Karpas-422 (cell line): ENCODE measurements around the gene GATA5. TPM values are rescaled to one million over a fixed set of nuclear protein-coding genes. Genes with fewer than 3 reads are reported as not detected.
A peak's percentile ranks its signal among the peaks of the same experiment; 100 is the strongest.

Experiments
- DNase-seq: peaks from one replicate; pipeline ENCODE4 v3.0.0-alpha.2; 2015
- H2AFZ ChIP-seq: fragments of 200-600 bp; sonication (generic); 2 replicates; pipeline ENCODE4 v1.6.1; 2014; ENCODE audit warnings: antibody characterized with exemption, low read length, mixed read lengths
- H3K27ac ChIP-seq: fragments of 200-600 bp; sonication (generic); 2 replicates; pipeline ENCODE4 v1.5.1; 2014; ENCODE audit warnings: mild to moderate bottlenecking, low read length, moderate library complexity
- H3K27me3 ChIP-seq: fragments of 200-600 bp; sonication (generic); 2 replicates; pipeline ENCODE4 v1.6.1; 2014; ENCODE audit warnings: low read length, mixed read lengths
- H3K36me3 ChIP-seq: fragments of 200-600 bp; sonication (generic); 2 replicates; pipeline ENCODE4 v1.6.1; 2014; ENCODE audit warnings: low read length, mixed read lengths; ENCODE audit not compliant: insufficient read depth
- H3K4me1 ChIP-seq: fragments of 200-600 bp; sonication (generic); 2 replicates; pipeline ENCODE4 v1.6.1; 2014; ENCODE audit warnings: mild to moderate bottlenecking, low read length, mixed read lengths
- H3K4me2 ChIP-seq: fragments of 200-600 bp; sonication (generic); 2 replicates; pipeline ENCODE4 v1.6.1; 2014; ENCODE audit warnings: low read length, low read depth, mild to moderate bottlenecking; ENCODE audit not compliant: poor library complexity, severe bottlenecking
- H3K4me3 ChIP-seq: fragments of 200-600 bp; sonication (generic); 2 replicates; pipeline ENCODE4 v1.5.1; 2014; ENCODE audit warnings: mild to moderate bottlenecking, antibody characterized with exemption, low read length, mixed read lengths
- H3K79me2 ChIP-seq: fragments of 200-600 bp; sonication (generic); 2 replicates; pipeline ENCODE4 v1.6.1; 2014; ENCODE audit warnings: mild to moderate bottlenecking, low read length, mixed read lengths
- H3K9ac ChIP-seq: fragments of 200-600 bp; sonication (generic); 2 replicates; pipeline ENCODE4 v1.6.0; 2014; ENCODE audit warnings: low read length
- H3K9me2 ChIP-seq: fragments of 200-600 bp; sonication (generic), shearing (Covaris generic); replicated peaks from 2 replicates; pipeline ENCODE4 v1.6.0; 2014; ENCODE audit warnings: mild to moderate bottlenecking, low read length, moderate library complexity; ENCODE audit not compliant: insufficient read depth
- H3K9me3 ChIP-seq: fragments of 300-700, 200-600 bp; sonication (generic); 2 replicates; pipeline ENCODE4 v1.6.1; 2014; ENCODE audit warnings: low read length, mixed read lengths
- H4K20me1 ChIP-seq: fragments of 200-600 bp; sonication (generic); 2 replicates; pipeline ENCODE4 v1.6.1; 2014; ENCODE audit warnings: mild to moderate bottlenecking, antibody characterized with exemption, low read length, low read depth; ENCODE audit not compliant: insufficient read depth
- total RNA-seq: library from RNA; depleted of rRNA; stranded (reverse); fragments of >200 nt; shearing (Covaris generic); gene quantifications from 2 replicates; pipeline ENCODE4 v1.2.3, GENCODE V29; 2014; ENCODE audit warnings: low replicate concordance

GATA5 gene
- total RNA-seq, 1 experiment from 2014 or later: not detected

DNA sequence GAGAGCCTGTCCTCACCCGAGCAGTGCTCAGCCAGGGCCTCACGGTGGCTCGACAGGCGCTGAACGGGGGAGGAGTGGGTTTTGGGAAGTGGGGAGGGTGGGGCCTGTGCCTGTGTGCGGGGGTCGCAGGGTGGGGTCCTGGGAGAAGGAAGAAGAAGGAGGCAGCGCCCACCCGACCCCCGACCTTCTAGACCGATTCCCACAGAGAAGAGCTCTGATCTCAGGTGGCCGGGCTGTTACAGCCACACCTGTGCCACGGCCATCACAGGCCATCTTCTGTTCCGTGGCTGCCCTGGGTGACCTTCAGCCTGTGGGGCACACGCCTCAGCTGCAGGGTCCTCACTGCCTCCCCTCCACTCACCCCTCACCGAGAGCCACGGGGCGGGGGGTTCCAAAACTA is 41.4 kb upstream of the GATA5 start:
- H3K79me2 ChIP-seq: no peaks in the 10 kb centered on the region
- H3K9me3 ChIP-seq: no peaks in the 10 kb centered on the region
- H3K4me3 ChIP-seq: no peak overlapping the region
- H3K9ac ChIP-seq: no peak overlapping the region
- no peak overlapping the region for H2AFZ ChIP-seq
- H4K20me1 ChIP-seq: no peaks in the 10 kb centered on the region
- no peak overlapping the region for H3K27ac ChIP-seq
- H3K4me1 ChIP-seq: no peaks in the 10 kb centered on the region
- DNase-seq: no peak
- H3K36me3 ChIP-seq: no peaks in the 10 kb centered on the region
- H3K4me2 ChIP-seq: no peak overlapping the region
- no peaks in the 10 kb centered on the region for H3K9me2 ChIP-seq
- no peaks in the 10 kb centered on the region for H3K27me3 ChIP-seq

DNA sequence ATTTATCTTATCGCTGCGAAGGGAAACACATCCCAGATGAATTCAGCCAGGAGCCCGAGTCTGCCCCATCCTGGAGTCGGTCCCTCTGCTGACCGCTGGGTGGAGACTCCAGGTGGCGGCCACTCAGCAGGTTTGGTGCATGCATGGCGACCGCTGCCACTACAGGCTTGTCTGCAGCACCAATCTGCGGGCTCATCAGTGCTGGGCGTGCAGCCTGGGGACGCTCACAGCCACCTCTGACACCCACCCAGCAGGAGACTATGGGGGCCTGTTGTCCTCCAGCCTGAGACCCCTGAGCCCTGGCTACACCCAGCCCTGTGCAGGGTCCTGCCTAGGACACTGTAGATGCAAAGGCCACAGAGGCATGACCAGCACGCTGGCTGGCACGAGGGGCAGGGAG is 40.5 kb upstream of the GATA5 start:
- DNase-seq: no peak
- Histone ChIP-seq H3K27ac (no peak overlapping the region), H3K27me3 (no peaks in the 10 kb centered on the region), H4K20me1 (no peaks in the 10 kb centered on the region), H3K9me3 (no peaks in the 10 kb centered on the region), H3K9ac (no peak overlapping the region), H3K4me2 (no peak overlapping the region), H3K36me3 (no peaks in the 10 kb centered on the region), H3K9me2 (no peaks in the 10 kb centered on the region), H3K4me1 (no peaks in the 10 kb centered on the region), H3K79me2 (no peaks in the 10 kb centered on the region), H3K4me3 (no peak overlapping the region), H2AFZ (no peak overlapping the region)

DNA sequence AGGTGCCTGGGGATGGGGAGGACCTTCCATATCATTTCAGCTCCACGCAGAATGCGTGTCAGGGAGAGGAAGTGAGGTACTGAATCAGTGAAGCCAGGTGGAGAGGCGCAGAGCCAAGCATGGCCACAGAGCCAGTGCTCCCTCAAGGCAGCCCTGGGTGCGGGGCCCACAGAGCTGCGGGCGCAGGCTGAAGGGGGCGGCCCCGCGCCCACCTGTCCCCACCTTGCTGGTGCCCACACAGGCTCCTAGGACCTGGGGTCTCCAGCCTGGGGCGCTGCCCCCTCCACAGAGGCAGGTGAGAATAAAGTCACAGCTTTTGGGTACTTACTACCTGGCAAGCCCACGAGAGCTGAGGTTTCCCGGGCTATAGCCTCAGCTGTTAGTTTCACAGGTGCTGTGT is 40.0 kb upstream of the GATA5 start:
- Histone ChIP-seq H3K27me3 (no peaks in the 10 kb centered on the region), H3K9me3 (no peaks in the 10 kb centered on the region), H3K4me3 (no peak overlapping the region), H3K4me1 (no peaks in the 10 kb centered on the region), H2AFZ (no peak overlapping the region), H3K36me3 (no peaks in the 10 kb centered on the region), H4K20me1 (no peaks in the 10 kb centered on the region), H3K9me2 (no peaks in the 10 kb centered on the region), H3K79me2 (no peaks in the 10 kb centered on the region), H3K4me2 (no peak overlapping the region), H3K9ac (no peak overlapping the region), H3K27ac (no peak overlapping the region)
- no peak for DNase-seq

DNA sequence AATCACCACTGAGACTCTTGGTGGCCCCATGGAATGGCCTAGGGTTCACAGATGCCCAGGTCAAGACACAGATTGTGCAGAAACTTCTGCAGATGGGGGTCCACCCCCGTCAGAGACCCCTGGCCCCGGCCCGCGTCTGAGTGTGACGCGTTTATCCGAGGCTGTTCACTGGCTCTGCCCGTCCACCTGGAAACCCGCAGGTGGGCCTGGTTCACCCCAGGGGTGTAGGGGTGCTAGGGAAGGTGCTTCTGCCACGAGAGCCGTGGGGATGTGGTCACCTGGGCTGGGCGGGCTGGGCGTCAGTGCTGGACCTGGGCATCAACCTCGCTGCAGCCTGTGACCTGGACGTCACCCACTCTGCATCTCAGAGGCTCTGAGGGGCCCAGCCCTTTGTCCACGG is 39.5 kb upstream of the GATA5 start:
- DNase-seq: no peak
- no peak overlapping the region for H3K9ac ChIP-seq
- H3K4me2 ChIP-seq: no peak overlapping the region
- H3K9me3 ChIP-seq: no peaks in the 10 kb centered on the region
- H3K36me3 ChIP-seq: no peaks in the 10 kb centered on the region
- no peak overlapping the region for H3K4me3 ChIP-seq
- H3K27me3 ChIP-seq: no peaks in the 10 kb centered on the region
- H3K27ac ChIP-seq: no peak overlapping the region
- H3K79me2 ChIP-seq: no peaks in the 10 kb centered on the region
- no peak overlapping the region for H2AFZ ChIP-seq
- H4K20me1 ChIP-seq: no peaks in the 10 kb centered on the region
- no peaks in the 10 kb centered on the region for H3K4me1 ChIP-seq
- H3K9me2 ChIP-seq: no peaks in the 10 kb centered on the region

DNA sequence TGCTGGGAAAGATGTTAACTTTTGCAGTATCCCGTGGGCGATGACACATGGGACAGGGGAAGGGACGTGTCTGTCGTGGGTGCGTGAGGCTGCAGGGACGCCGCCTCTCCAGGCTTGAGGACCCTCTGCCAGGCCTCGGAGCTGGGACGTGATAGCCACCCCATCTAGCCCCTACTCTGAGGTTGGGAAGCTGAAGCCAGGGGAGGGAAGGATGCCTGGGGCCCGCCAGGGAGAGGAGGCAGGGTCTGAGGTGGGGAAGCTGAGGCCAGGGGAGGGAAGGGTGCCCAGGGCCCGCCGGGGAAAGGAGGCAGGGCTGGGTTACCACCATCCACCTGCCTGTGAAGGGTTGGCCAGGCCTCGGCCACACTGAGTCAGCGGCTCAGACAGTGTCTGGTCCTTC is 38.2 kb upstream of the GATA5 start:
- Histone ChIP-seq H3K36me3 (no peaks in the 10 kb centered on the region), H3K4me2 (no peak overlapping the region), H4K20me1 (no peaks in the 10 kb centered on the region), H3K4me1 (no peaks in the 10 kb centered on the region), H3K79me2 (no peaks in the 10 kb centered on the region), H3K9me3 (no peaks in the 10 kb centered on the region), H3K9ac (no peak overlapping the region), H3K27ac (no peak overlapping the region), H2AFZ (no peak overlapping the region), H3K9me2 (no peaks in the 10 kb centered on the region), H3K4me3 (no peak overlapping the region), H3K27me3 (no peaks in the 10 kb centered on the region)
- no peak for DNase-seq

DNA sequence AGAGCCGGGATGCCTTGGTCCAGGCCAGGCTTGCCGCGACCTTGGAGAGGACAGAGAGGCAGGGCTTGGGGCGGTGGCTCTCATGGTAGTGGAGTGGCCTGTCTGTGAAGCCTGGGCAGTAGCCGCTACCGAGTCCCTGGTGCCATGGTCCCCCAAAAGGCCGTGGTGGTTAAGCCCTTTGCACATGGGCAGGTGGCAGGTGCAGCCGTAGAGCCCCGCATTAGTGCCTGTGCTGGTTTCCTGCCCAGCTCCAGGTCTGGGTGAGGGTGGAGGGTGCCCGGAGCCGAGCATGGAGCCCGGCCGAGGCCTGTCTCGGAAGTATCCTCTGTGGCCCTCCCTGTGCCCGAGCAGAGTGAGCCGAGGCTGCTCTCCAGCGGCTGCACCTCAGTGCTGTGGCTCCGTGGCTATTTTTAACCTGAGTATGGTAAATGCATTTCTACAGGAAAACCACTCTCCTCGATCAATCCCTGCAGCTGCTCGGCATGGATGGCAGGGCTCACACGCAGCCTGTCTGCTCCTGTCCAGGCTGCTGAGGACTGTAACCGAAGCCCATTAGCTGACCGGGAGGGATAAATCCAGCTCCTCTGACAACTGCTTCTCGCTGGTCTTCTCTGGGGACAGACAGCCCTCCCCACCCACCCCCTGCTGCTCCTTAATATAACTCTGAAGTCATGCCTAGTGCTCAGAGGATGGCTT is 36.3 kb upstream of the GATA5 start:
- Histone ChIP-seq H3K4me2 (no peak overlapping the region), H3K9ac (no peak overlapping the region), H3K79me2 (no peaks in the 10 kb centered on the region), H3K4me3 (no peak overlapping the region), H3K36me3 (no peaks in the 10 kb centered on the region), H3K4me1 (no peaks in the 10 kb centered on the region), H4K20me1 (no peaks in the 10 kb centered on the region), H2AFZ (no peak overlapping the region), H3K9me3 (no peaks in the 10 kb centered on the region), H3K27ac (no peak overlapping the region), H3K27me3 (no peaks in the 10 kb centered on the region), H3K9me2 (no peaks in the 10 kb centered on the region)
- no peak for DNase-seq

DNA sequence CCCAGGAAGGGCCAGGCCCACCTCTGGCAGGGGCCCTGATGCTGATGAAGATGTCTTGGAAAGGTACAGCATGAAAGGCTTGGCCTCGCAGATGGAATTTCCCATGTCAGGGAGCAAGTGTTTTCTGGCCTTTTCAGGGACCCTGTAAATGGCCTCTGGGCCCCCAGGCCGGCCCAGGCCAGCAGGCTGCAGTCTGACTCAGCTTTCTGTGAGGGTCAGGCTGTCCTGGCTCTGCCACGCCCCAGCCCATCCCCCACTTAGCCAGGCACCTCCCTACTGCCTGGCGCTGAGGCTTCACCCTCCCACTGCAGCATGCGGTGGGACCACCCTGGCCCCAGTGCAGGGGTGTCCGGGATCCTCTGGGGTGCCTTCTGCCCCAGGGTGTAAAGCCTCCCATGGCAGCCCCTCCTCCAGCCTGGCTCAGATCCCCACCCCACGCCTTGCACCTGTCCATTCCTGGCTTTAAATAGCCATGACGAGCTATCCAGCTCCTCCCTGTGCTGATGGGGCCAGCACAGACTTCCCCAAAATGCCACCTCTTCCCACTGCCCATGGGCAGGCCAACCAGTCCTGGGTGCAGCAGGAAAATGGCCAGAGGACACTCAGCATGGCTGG is 35.6 kb upstream of the GATA5 start:
- Histone ChIP-seq H3K4me2 (no peak overlapping the region), H3K9me3 (no peaks in the 10 kb centered on the region)

DNA sequence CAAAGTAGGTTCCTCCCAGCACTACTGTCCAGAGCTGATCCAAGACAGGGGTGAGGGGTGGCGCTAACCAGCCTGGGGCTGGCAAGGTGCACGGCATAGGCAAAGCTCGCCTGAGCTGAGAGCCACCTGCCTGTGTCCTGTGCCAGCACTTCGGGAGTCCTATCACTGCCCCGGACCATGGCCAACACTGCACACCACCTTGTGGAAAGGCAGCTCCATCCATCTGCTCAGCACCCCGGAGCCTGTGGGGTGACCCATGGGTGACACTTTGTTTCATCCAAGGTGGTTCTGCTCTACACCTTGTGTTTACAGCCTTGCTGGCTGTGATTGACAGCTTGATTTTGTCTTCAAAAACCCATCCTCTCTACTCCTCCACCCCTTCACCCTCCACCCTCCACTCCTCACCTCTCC is 32.9 kb upstream of the GATA5 start:
- peak; percentile 48 for DNase-seq

More for the DNA sequence above, 35.6 kb upstream of the GATA5 start:
- H3K27ac ChIP-seq: no peak overlapping the region
- no peaks in the 10 kb centered on the region for H3K27me3 ChIP-seq
- no peaks in the 10 kb centered on the region for H4K20me1 ChIP-seq
- H3K9ac ChIP-seq: no peak overlapping the region
- H3K9me2 ChIP-seq: no peaks in the 10 kb centered on the region
- no peaks in the 10 kb centered on the region for H3K79me2 ChIP-seq
- DNase-seq: no peak
- no peaks in the 10 kb centered on the region for H3K4me1 ChIP-seq
- no peak overlapping the region for H2AFZ ChIP-seq
- no peaks in the 10 kb centered on the region for H3K36me3 ChIP-seq
- H3K4me3 ChIP-seq: no peak overlapping the region

More for the DNA sequence above, 32.9 kb upstream of the GATA5 start:
- H3K9me2 ChIP-seq: no peaks in the 10 kb centered on the region
- H3K9me3 ChIP-seq: no peaks in the 10 kb centered on the region
- no peak overlapping the region for H3K4me2 ChIP-seq
- no peaks in the 10 kb centered on the region for H3K4me1 ChIP-seq
- H2AFZ ChIP-seq: no peak overlapping the region
- H3K36me3 ChIP-seq: no peaks in the 10 kb centered on the region
- H3K9ac ChIP-seq: no peak overlapping the region
- H3K79me2 ChIP-seq: no peaks in the 10 kb centered on the region
- no peaks in the 10 kb centered on the region for H3K27me3 ChIP-seq
- no peak overlapping the region for H3K27ac ChIP-seq
- no peak overlapping the region for H3K4me3 ChIP-seq
- no peaks in the 10 kb centered on the region for H4K20me1 ChIP-seq
